ENCODE data around the gene SRP9.

DNA sequence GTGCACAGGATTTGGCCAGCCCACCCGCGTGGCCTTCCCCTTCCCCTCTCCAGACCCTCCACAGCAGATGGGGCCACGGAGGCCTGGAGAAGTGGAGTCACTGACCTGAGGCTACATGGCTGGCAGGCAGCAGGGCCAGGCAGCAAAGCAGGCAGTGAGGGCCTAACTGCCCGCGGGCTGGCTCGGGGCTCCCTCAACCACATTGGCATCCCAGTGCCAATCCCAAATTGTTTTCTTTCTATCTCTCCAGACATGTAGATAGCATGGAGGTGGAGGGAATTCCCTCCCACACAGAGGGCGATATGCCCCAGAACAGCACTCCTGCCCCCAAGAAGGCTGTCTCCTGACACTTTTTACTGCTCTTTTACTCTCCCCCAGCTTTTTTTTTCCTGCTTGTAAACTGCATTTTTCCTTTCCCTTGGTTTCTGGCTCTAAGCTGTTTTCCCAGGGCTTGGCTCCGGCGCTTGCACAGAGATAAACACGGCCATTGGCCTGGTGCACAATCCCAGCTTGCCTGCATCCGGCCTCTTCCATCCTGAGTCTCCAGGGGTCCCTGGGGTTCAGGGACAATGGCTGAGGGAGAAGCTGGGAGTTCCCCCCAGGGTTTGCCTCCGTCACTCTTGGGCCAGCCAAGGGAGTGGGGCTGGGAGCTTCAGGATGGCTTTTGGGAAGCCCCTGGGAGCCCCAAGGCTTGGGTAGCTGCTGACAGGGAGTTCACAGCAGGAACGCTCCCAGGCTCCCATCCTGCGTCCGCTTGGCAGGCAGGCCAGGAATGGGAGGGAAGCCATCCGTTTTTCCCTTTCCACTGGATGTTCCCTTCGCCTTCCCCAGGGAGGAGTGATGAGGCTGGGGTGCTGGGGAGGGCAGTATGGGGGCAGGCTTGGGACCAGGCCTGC is 39.3 kb downstream of the SRP9 start:
- TF ChIP-seq POLR2A (IDR thresholded peaks at IDR 0.05; ENCODE audit: low read depth) (no peak), EP300 (IDR thresholded peaks at IDR 0.05) (no peak), POLR2AphosphoS5 (IDR thresholded peaks at IDR 0.05) (no peak)
- TF ChIP-seq, protein P1, sequence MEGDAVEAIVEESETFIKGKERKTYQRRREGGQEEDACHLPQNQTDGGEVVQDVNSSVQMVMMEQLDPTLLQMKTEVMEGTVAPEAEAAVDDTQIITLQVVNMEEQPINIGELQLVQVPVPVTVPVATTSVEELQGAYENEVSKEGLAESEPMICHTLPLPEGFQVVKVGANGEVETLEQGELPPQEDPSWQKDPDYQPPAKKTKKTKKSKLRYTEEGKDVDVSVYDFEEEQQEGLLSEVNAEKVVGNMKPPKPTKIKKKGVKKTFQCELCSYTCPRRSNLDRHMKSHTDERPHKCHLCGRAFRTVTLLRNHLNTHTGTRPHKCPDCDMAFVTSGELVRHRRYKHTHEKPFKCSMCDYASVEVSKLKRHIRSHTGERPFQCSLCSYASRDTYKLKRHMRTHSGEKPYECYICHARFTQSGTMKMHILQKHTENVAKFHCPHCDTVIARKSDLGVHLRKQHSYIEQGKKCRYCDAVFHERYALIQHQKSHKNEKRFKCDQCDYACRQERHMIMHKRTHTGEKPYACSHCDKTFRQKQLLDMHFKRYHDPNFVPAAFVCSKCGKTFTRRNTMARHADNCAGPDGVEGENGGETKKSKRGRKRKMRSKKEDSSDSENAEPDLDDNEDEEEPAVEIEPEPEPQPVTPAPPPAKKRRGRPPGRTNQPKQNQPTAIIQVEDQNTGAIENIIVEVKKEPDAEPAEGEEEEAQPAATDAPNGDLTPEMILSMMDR (IDR thresholded peaks at IDR 0.05), result no peak
